Skeletal muscle satellite cell (primary cell): ENCODE data around the gene MAB21L3.

ENCODE experiments used
- H3K27me3 ChIP-seq: 2 replicates; pipeline ENCODE4 v1.7.0; 2013; ENCODE audit warnings: low read length; ENCODE audit not compliant: control insufficient read depth, insufficient read depth
- H3K36me3 ChIP-seq: 2 replicates; pipeline ENCODE4 v1.7.0; 2013; ENCODE audit warnings: mild to moderate bottlenecking, control low read depth, low read length; ENCODE audit not compliant: insufficient read depth
- H3K4me1 ChIP-seq: 2 replicates; pipeline ENCODE4 v1.7.0; 2013; ENCODE audit warnings: low read length; ENCODE audit not compliant: control insufficient read depth, insufficient read depth
- H3K4me2 ChIP-seq: 2 replicates; pipeline ENCODE4 v1.7.0; 2013; ENCODE audit warnings: mild to moderate bottlenecking, low read length
- H3K4me3 ChIP-seq: 2 replicates; pipeline ENCODE4 v1.7.0; 2013; ENCODE audit warnings: low read length
- H3K9ac ChIP-seq: 2 replicates; pipeline ENCODE4 v1.7.0; 2013; ENCODE audit warnings: mild to moderate bottlenecking, low read depth, low read length, moderate library complexity
- H3K9me3 ChIP-seq: replicated peaks from 2 replicates; pipeline ENCODE4 v1.7.0; 2013; ENCODE audit warnings: mild to moderate bottlenecking, control low read depth, low read length

The MAB21L3 gene

DNA sequence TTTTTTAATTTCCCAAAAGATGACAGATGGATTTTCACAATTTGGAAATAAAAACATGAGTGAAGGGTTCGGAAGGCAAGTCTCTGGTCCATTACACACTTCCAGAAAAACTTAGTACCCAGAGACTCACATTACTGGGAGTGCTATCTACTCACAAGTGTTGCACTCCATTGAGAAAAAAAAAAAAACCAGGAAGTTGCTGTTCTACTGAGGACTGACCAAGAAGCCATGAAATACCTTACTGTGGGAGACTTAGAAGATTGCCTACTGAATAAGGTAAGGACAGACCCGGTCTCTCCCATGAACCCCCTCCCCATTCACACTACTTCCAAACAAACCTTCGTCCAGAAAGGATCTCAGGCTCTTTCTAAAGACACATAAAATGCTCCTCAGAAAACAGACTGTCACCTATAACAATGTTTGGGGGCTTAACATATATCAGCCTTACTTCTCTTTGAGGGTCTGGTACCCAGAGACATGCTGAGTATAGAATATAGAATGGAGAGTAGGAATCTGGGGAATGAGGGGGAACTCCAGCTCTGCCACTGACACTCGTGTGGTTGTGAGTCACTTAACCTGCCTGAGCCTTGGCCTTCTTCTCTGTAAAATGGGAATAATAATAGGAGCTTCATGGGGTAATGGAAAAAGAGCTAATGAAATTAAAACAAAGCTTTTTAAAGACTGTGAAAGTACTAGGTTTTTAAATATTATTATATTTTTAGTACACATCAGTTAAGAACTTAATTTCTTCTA, 1.4 kb downstream of the MAB21L3 start:
- H3K9ac ChIP-seq = no peak overlapping the region
- H3K4me3 ChIP-seq = no peak overlapping the region
- H3K36me3 ChIP-seq = no peaks in the 10 kb centered on the region
- H3K4me1 ChIP-seq = peaks cover 17% of the 10 kb centered on the region
- no peaks in the 10 kb centered on the region for H3K9me3 ChIP-seq
- no peaks in the 10 kb centered on the region for H3K27me3 ChIP-seq
- no peak overlapping the region for H3K4me2 ChIP-seq

DNA sequence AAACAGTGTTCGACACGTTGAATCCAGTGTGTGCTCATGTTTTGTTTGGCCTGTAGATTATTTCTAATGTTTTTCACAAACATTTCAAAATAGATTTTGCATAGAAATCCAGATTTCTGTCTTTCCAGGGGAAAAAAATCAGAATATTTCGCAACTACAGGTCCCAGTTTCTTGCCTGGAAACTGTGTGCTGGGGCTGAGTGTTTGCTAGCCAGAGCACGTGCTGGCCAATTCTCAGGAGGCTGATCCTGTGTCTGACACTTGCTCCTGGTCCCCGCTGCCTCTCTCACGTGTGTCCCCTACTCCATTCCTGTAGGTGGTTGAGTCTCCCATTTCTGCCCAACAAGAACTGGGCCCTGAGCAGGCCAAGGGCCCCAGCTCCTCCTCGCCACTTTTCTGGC, 2.4 kb downstream of the MAB21L3 start:
- Histone ChIP-seq H3K9ac (no peak overlapping the region), H3K27me3 (no peaks in the 10 kb centered on the region), H3K4me1 (peaks cover 17% of the 10 kb centered on the region), H3K4me2 (no peak overlapping the region), H3K9me3 (no peaks in the 10 kb centered on the region), H3K4me3 (no peak overlapping the region), H3K36me3 (no peaks in the 10 kb centered on the region)

DNA sequence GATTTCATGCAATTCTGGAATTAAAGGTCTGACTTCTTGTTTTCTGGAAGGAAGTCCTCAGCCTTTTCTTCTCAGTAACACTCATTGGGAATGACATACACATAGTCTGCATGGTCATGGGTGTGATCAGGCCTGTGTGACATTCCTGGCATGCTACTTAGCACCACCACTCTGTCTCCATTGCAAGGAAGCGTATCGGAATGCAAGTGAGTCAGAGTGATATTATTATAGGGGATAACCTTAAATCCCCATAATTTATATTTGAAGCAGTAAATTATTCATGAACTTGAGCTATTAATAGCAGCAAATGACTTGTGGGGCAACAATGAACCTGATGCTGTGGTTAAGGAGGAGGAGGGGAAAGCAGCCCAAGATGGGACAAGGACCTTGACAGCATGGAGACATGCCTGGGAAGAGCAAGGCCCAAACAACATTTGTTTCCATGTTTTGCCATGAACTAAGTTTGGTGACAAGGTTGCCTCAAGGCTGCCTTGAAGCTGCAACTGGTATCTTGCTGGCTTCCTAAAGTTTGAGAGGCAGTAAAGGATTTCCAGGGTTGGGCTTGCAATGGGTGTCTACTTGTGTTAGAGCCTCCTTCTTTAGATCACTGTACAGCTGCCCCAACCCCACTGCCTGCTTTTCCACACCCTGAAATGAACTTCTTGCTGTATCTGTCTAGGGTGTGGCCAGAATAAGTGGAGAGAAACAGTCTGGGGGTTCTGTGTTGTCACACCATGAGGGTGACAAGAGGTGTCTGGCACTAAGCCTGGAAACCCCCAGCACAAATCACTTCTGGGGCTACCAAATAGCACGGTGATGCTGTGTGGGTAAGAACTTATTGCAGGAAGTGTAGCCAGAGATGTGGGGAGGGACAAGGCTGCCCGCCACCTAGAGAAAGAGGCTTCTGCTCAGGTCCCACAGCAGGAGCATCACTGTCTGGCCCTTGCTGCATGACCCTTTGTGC, 4.6 kb downstream of the MAB21L3 start:
- H3K4me1 ChIP-seq = peaks cover 17% of the 10 kb centered on the region
- no peaks in the 10 kb centered on the region for H3K9me3 ChIP-seq
- no peaks in the 10 kb centered on the region for H3K36me3 ChIP-seq
- no peaks in the 10 kb centered on the region for H3K27me3 ChIP-seq
- H3K9ac ChIP-seq = no peak overlapping the region
- H3K4me3 ChIP-seq = peak overlapping the region; percentile 18
- H3K4me2 ChIP-seq = peak overlapping the region; percentile 29

DNA sequence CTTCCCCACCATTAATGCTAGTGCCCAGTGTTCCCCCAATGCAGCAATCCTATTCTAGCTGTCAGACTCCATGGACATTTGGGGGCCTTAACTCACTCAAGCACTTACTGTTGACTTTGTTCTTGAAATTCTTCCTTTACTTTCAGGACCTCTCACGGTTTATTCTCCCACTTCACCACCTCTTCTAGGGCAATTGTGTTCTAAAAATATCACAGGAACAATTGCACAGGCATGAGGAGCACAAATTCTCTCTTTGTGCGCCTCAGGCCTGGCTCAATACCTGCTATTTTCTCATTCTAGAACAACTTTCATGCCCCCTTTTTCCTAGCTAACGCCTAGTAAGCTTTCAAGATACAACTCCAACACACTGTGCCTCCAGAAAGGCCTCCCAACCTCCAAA, 7.3 kb downstream of the MAB21L3 start:
- no peaks in the 10 kb centered on the region for H3K27me3 ChIP-seq
- no peak overlapping the region for H3K4me3 ChIP-seq
- H3K9me3 ChIP-seq = no peaks in the 10 kb centered on the region
- no peak overlapping the region for H3K9ac ChIP-seq
- no peaks in the 10 kb centered on the region for H3K36me3 ChIP-seq
- H3K4me2 ChIP-seq = no peak overlapping the region
- H3K4me1 ChIP-seq = peaks cover 29% of the 10 kb centered on the region

DNA sequence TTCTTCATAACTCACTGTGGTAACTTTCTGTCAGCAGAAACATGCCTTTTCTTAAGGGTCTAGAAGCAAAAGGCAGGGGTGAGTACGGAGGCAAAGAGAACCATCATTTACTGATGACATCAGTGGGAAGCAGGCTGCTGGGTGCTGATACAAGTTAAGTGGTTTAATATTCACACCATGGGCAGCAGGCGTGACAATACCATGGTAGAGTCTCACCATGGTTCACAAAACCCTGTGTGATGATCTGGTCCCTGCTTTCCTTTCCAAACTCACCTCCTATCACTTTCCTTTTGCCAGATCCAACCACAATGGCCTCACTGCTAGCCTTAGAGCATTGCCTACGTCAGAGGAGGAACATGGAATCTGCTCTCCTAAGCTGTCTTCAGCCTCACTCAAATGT, 8.7 kb downstream of the MAB21L3 start:
- no peaks in the 10 kb centered on the region for H3K9me3 ChIP-seq

DNA sequence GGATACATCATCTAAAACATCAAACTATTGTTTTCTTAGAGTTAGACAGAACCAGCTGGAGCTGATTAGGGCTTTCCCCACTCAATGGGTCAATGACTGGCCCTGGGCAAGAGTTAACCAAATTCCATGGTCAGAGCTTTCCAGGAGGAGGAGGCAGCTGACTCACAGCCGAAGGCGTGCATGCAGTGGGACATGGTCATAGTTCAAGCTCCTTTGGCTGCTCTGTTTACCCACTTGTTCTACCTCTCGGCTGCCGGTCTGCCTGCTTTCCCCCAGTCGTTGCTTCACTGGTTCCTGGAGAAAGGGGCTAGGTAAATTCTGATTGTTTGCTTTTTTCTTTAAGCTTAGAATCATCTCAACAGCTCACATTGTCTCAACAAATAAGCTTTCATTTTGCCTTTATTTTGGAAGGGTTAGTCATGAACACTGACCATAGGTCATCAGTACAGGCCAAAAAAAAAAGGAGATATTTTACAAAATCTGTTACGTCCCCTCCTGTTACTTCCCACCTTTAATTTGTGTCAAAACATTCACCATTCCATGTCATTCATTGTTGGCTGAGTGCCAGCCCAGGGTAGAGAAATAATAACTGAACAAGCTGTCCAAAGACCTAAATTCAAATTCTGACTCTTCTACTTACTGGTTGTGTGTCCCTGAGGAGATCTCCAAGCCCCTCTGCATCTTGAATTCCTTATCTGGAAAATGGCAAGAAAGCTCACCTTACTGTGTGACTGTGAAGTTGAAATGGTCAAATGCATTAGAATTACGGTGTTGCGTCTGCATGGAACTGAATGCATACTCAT, 12.0 kb downstream of the MAB21L3 start:
- Histone ChIP-seq H3K9me3 (no peaks in the 10 kb centered on the region), H3K27me3 (peaks cover 17% of the 10 kb centered on the region), H3K4me1 (peaks cover 13% of the 10 kb centered on the region), H3K4me2 (peak overlapping the region; percentile 55), H3K36me3 (no peaks in the 10 kb centered on the region), H3K9ac (no peak overlapping the region), H3K4me3 (peak overlapping the region; percentile 13)

More for the DNA sequence above, 8.7 kb downstream of the MAB21L3 start:
- peaks cover 6% of the 10 kb centered on the region for H3K27me3 ChIP-seq
- peaks cover 29% of the 10 kb centered on the region for H3K4me1 ChIP-seq
- no peak overlapping the region for H3K4me2 ChIP-seq
- no peaks in the 10 kb centered on the region for H3K36me3 ChIP-seq
- H3K9ac ChIP-seq = no peak overlapping the region
- H3K4me3 ChIP-seq = no peak overlapping the region

DNA sequence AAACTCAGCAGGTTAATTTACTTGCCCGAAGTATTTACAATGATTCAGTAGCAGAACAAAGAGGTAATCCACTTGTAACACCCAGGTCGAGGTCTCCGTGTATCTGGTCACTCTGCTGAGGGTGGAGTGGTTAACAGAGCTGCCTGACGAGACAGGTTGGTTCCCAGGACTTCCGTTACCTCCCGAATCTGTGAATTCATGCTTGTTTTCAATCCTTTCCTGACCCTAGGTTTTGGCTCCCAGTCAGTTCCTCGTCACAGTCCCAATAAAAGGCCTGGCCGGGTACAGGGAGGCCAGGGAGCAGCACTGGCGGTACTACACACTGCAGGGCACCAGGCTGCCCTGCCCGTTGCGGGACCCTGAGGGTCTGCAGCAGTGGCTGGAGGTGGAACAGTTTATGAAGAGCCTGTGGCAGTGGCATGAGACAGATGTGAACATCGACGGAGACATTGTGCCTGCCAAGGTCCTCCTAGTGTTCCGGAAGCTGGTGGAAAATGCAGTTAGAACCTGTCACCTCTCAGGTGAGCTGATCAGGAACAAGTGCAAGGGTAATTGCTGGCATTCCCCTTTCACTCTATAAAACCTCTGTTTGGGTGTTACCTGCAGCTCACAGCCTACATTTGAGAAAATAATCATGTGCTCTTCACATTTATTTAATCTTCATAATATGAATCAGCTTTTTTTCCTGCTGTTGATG, 12.8 kb downstream of the MAB21L3 start:
- H3K4me1 ChIP-seq = peaks cover 13% of the 10 kb centered on the region
- no peaks in the 10 kb centered on the region for H3K36me3 ChIP-seq
- H3K9ac ChIP-seq = no peak overlapping the region
- H3K9me3 ChIP-seq = no peaks in the 10 kb centered on the region
- no peak overlapping the region for H3K4me3 ChIP-seq
- H3K4me2 ChIP-seq = no peak overlapping the region
- peaks cover 20% of the 10 kb centered on the region for H3K27me3 ChIP-seq

DNA sequence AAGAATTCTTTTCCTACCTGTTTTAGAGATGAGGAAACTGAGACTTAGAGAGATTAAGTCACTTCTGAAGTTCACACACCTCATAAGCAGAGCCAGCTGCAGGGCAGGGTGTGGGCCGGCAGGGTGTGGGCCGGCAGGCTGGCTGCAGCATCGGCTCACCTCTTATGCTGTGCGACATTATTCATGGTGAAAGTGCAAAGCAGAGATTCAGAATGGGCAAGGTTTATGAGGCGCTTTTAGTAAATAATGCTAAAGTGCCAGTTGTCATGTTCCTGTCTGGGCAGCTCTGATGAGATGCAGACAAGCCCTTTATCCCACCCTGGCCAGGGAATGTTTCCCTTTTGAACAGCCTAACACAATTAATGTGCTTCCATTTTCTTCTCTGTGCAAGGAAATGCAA, 14.6 kb downstream of the MAB21L3 start:
- Histone ChIP-seq H3K4me2 (no peak overlapping the region), H3K4me3 (no peak overlapping the region), H3K36me3 (no peaks in the 10 kb centered on the region), H3K9ac (no peak overlapping the region), H3K9me3 (no peaks in the 10 kb centered on the region), H3K4me1 (peaks cover 13% of the 10 kb centered on the region), H3K27me3 (peaks cover 26% of the 10 kb centered on the region)

DNA sequence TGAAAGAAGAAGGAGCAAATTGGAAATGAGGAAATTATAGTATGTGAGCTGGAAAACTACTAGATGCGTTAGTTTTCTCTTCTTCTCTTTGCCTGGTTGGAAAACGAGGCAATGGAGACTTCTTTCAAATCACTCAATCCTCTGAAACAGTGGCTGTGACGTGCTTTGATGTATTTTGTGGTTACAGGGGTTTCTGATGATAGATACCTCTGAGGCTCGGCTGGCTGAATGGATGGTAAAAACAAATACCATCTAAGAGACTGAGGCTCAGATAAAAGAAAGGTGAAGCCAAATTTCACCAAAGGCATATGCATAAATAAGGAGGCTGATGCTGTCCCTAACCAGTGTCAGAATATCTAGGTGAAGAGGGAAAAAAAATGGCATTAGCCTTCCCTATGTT, 15.1 kb downstream of the MAB21L3 start:
- no peak overlapping the region for H3K4me2 ChIP-seq
- no peak overlapping the region for H3K4me3 ChIP-seq
- no peaks in the 10 kb centered on the region for H3K9me3 ChIP-seq
- peaks cover 13% of the 10 kb centered on the region for H3K4me1 ChIP-seq
- H3K27me3 ChIP-seq = peaks cover 26% of the 10 kb centered on the region
- H3K9ac ChIP-seq = no peak overlapping the region
- no peaks in the 10 kb centered on the region for H3K36me3 ChIP-seq

DNA sequence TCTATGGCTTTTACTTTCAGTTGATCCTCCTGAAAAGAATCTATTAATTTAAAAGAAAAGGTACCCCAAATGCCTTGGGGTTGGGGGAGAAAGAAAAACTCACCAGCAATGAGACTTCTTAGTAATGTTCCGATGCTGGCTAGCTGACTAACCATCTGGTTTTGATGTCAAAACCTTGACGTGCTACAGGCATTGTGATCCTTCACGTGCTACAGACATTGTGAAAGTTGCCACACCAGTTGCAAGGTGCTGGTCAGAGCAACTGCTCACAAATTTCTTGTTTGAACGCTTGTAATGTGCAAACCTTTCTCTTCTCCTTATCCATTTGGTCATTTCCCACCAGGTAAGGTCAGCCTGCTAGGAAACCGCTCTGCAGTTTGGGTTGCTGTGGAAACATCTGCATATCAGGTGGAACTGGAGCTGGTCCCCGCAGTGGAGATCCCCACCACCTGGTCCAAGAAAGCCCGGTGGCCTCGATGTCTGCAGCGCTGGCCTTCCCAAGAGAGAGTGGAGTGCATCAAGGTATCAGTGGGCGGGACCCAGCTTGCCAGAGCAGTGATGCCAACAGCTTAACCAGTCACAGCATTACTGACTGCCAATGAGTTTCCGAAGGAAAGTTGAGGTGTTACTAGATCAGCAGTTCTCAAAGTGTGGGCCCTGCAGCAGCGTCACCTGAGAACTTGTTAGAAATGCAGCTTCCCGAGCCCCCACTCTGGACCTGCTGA, 16.1 kb downstream of the MAB21L3 start:
- Histone ChIP-seq H3K27me3 (peaks cover 34% of the 10 kb centered on the region), H3K36me3 (no peaks in the 10 kb centered on the region), H3K9ac (no peak overlapping the region), H3K4me3 (no peak overlapping the region), H3K4me2 (no peak overlapping the region), H3K4me1 (peaks cover 12% of the 10 kb centered on the region), H3K9me3 (no peaks in the 10 kb centered on the region)
